Fibroblast of lung (primary cell): ENCODE measurements around the gene SERTAD3. TPM values are rescaled to one million over a fixed set of nuclear protein-coding genes. Genes with fewer than 3 reads are reported as not detected.
A peak's percentile ranks its signal among the peaks of the same experiment; 100 is the strongest.

ENCODE experiments used
- DNase-seq, 2 donors: peaks; one replicate each; pipeline versions ENCODE4 v3.0.0 to v3.0.0-alpha.2; 2010; ENCODE audit warnings: low read depth in 2 of 2
- H2AFZ ChIP-seq: 2 replicates; pipeline ENCODE4 v1.5.1; 2012; ENCODE audit warnings: low read length, control low read depth, inconsistent platforms
- H3K27ac ChIP-seq: 2 replicates; pipeline ENCODE4 v1.5.1; 2011; ENCODE audit warnings: low read length, control low read depth; ENCODE audit not compliant: insufficient read depth
- H3K27me3 ChIP-seq: 2 replicates; pipeline ENCODE4 v1.5.1; 2011; ENCODE audit warnings: mild to moderate bottlenecking, low read length; ENCODE audit not compliant: control insufficient read depth, insufficient read depth
- H3K36me3 ChIP-seq: 2 replicates; pipeline ENCODE4 v1.5.1; 2011; ENCODE audit warnings: low read length; ENCODE audit not compliant: control insufficient read depth, insufficient read depth
- H3K4me1 ChIP-seq: 2 replicates; pipeline ENCODE4 v1.5.1; 2011; ENCODE audit warnings: low read length; ENCODE audit not compliant: control insufficient read depth, insufficient read depth; ENCODE audit errors: extremely low read depth
- H3K4me2 ChIP-seq: 2 replicates; pipeline ENCODE4 v1.5.1; 2011; ENCODE audit warnings: low read length, control low read depth; ENCODE audit not compliant: insufficient read depth; ENCODE audit errors: extremely low read depth
- H3K4me3 ChIP-seq, 4 experiments: fragments of 200-600 bp in 1 of 4; sonication (generic) in 1 of 4; replicated peaks in 1 of 4; 2 replicates each; pipeline ENCODE4 v1.5.1; 2011 to 2016; ENCODE audit warnings: low read length in 4 of 4, low read depth in 3 of 4, mild to moderate bottlenecking in 3 of 4, control low read depth in 2 of 4, inconsistent platforms in 1 of 4, mixed read lengths in 1 of 4; ENCODE audit not compliant: insufficient read depth in 1 of 4; ENCODE audit errors: control extremely low read depth in 1 of 4
- H3K79me2 ChIP-seq: 2 replicates; pipeline ENCODE4 v1.5.1; 2012; ENCODE audit warnings: mild to moderate bottlenecking, low read length, inconsistent platforms; ENCODE audit not compliant: control insufficient read depth, insufficient read depth
- H3K9ac ChIP-seq: 2 replicates; pipeline ENCODE4 v1.5.1; 2011; ENCODE audit warnings: mild to moderate bottlenecking, low read length, control low read depth; ENCODE audit not compliant: insufficient read depth
- H3K9me3 ChIP-seq: 2 replicates; pipeline ENCODE4 v1.5.1; 2012; ENCODE audit warnings: low read depth, low read length; ENCODE audit not compliant: control insufficient read depth, insufficient read depth
- H4K20me1 ChIP-seq: 2 replicates; pipeline ENCODE4 v1.5.1; 2011; ENCODE audit warnings: low read length; ENCODE audit not compliant: control insufficient read depth, insufficient read depth; ENCODE audit errors: extremely low read depth
- EZH2 ChIP-seq: IDR thresholded peaks from 2 replicates; pipeline ENCODE4 v1.5.1; 2012; ENCODE audit warnings: low read length, control low read depth, mild to moderate bottlenecking; ENCODE audit errors: missing control alignments
- polyA minus RNA-seq: library from RNA; depleted of rRNA, polyadenylated mRNA; stranded (reverse); fragments of >200 nt; gene quantifications from 2 replicates; pipeline ENCODE4 v1.2.3, GENCODE V29; 2011; ENCODE audit warnings: low replicate concordance
- polyA plus RNA-seq, 2 donors: library from polyadenylated mRNA; depleted of rRNA in 1 of 2; stranded (reverse) in 1 of 2; unstranded in 1 of 2; fragments of >200 nt; gene quantifications; 2 replicates each; pipeline ENCODE4 v1.2.1, GENCODE V29; 2011 to 2012; ENCODE audit warnings: missing spikeins in 1 of 2
- total RNA-seq: library from RNA; depleted of rRNA; stranded (reverse); fragments of >200 nt; gene quantifications from 2 replicates; pipeline ENCODE4 v1.2.1, GENCODE V29; 2014
- TF ChIP-seq, protein P1 (sequence below), 2 donors: IDR thresholded peaks in 1 of 2; conservative IDR thresholded peaks in 1 of 2; 1 replicate in 1 of 2; 2 replicates in 1 of 2; pipeline ENCODE4 v1.5.1; 2011 to 2012; ENCODE audit warnings: low read length in 2 of 2, control low read depth in 1 of 2, inconsistent platforms in 1 of 2, low read depth in 1 of 2, mild to moderate bottlenecking in 1 of 2

SERTAD3 gene, protein sequence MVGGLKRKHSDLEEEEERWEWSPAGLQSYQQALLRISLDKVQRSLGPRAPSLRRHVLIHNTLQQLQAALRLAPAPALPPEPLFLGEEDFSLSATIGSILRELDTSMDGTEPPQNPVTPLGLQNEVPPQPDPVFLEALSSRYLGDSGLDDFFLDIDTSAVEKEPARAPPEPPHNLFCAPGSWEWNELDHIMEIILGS
- total RNA-seq (22.3 and 23.6 TPM in 2 replicates), polyA plus RNA-seq (15.1 and 24.8 TPM in 2 replicates), polyA minus RNA-seq (15.4 and 44.3 TPM in 2 replicates)
- 16.5 and 21.9 TPM in 2 replicates for polyA plus RNA-seq (2012)

DNA sequence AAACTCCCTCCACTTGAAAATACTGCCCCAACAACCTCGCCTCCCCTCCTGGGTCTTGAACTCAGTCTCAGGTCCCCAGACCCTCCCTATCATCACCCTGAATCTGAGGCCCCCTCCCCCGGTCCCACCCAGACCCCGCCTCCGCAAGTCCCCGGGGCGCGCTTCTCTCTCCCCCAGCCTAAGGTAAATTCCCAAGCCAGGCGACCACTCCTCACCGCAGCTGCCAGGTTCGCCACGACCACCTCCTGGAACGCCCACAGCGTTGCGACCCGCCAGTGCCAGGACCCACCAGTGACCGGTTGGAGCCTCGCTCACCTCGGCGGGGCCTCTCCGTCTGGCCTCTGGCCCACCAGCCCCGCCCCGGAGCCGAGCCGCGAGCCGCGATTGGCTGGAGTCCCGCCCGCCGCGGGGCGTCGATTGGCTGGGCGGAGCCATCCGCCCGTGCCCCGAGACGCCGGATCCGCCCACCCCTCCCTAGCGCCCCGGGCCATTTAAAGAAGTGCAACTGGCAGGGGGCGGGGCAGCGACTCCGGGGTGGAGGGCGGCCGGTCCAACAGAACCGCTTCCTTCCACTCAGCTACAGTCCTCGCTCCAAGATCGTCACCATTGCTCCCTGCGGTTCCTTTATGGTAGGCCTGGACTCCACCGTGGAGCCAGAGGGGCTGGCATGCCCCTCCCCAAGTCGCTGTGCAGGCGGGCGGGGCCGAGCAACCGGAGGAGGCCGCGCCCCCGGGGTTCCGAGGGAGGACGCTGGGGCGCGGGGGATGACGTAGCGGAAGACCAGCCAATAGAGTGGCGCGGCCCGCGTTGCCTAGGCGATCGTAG, at the start of gene SERTAD3:
Gene SERTAD3, minus strand, starts transcription at position 336 of the 825 bp plus-strand sequence. CDS start 2,255 bp downstream, outside the sequence.
- Histone ChIP-seq H2AFZ (peak within 1 kb of the TSS; percentile 98), H3K36me3 (peaks cover 16% of the 10 kb centered on the region), H4K20me1 (no peaks in the 10 kb centered on the region), H3K79me2 (peaks cover 34% of the 10 kb centered on the region), H3K4me1 (peaks cover 7% of the 10 kb centered on the region), H3K4me2 (peak within 1 kb of the TSS; percentile 98), H3K4me3 (peak within 1 kb of the TSS; percentile 56 to 94 (median 90)), H3K27me3 (no peaks in the 10 kb centered on the region), H3K9me3 (no peaks in the 10 kb centered on the region), H3K27ac (peak within 1 kb of the TSS; percentile 89), H3K9ac (peak within 1 kb of the TSS; percentile 80)
- TF ChIP-seq EZH2: no peak
- TF ChIP-seq, protein P1, sequence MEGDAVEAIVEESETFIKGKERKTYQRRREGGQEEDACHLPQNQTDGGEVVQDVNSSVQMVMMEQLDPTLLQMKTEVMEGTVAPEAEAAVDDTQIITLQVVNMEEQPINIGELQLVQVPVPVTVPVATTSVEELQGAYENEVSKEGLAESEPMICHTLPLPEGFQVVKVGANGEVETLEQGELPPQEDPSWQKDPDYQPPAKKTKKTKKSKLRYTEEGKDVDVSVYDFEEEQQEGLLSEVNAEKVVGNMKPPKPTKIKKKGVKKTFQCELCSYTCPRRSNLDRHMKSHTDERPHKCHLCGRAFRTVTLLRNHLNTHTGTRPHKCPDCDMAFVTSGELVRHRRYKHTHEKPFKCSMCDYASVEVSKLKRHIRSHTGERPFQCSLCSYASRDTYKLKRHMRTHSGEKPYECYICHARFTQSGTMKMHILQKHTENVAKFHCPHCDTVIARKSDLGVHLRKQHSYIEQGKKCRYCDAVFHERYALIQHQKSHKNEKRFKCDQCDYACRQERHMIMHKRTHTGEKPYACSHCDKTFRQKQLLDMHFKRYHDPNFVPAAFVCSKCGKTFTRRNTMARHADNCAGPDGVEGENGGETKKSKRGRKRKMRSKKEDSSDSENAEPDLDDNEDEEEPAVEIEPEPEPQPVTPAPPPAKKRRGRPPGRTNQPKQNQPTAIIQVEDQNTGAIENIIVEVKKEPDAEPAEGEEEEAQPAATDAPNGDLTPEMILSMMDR (conservative IDR thresholded peaks at IDR 0.05 in 1 of 2, IDR thresholded peaks at IDR 0.05 in 1 of 2; ENCODE audit: low read depth in 1 of 2, low read length in 2 of 2): no peak
- peak; percentile 91 to 94 for DNase-seq

DNA sequence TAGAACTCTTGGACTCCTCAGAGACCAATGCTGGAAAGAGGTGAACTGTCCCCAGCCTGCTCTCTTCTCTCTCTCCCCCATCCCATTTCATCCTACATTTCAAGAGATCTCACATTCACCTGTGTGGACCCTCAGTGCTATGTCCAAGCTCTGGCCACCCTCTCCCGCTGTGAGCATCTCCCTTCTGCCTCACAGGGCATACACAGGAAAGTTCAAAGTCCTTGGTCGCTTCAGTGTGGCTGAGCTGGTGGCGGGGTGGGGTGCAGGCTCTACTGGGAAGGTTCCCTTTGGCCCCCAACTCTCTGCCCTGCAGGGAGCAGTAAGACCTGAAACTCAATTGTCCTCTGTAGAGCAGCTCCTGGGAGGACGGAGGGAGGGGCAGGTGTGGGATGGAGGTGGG, 49.6 kb upstream of the SERTAD3 start:
- H3K79me2 ChIP-seq: no peaks in the 10 kb centered on the region
- H3K27me3 ChIP-seq: peaks cover 2% of the 10 kb centered on the region
- TF ChIP-seq, protein P1 (conservative IDR thresholded peaks at IDR 0.05 in 1 of 2, IDR thresholded peaks at IDR 0.05 in 1 of 2; ENCODE audit: low read depth in 1 of 2, low read length in 2 of 2): no peak
- H3K4me2 ChIP-seq: no peak overlapping the region
- no peak overlapping the region for H3K27ac ChIP-seq
- H3K4me3 ChIP-seq: no peak overlapping the region
- no peak overlapping the region for H2AFZ ChIP-seq
- no peaks in the 10 kb centered on the region for H3K9me3 ChIP-seq
- H3K36me3 ChIP-seq: no peaks in the 10 kb centered on the region
- H4K20me1 ChIP-seq: no peaks in the 10 kb centered on the region
- H3K9ac ChIP-seq: no peak overlapping the region
- no peak for DNase-seq
- H3K4me1 ChIP-seq: no peaks in the 10 kb centered on the region

DNA sequence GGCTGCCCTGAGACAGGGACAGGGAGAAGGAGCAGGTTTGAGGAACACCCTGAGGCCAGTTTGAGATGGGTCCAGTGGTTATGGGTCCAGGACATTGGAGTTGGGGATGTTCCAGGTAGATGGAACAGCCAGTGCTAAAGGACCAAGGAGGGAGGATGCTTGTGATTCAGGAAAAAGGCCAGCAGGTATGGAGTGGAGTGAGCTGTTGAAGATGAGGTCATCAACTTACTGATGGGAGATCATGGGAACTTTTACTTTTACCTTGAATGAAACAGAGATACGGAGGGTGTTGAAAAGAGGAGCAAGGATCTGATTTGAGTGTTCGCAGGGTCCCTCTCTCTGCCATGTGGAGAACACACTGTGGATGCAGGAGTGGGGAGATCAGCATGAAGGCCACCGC, 48.1 kb upstream of the SERTAD3 start:
- Histone ChIP-seq H3K27me3 (peaks cover 2% of the 10 kb centered on the region), H3K36me3 (no peaks in the 10 kb centered on the region), H3K4me3 (no peak overlapping the region), H3K4me2 (no peak overlapping the region), H4K20me1 (no peaks in the 10 kb centered on the region), H2AFZ (no peak overlapping the region), H3K9me3 (no peaks in the 10 kb centered on the region), H3K4me1 (no peaks in the 10 kb centered on the region), H3K27ac (no peak overlapping the region), H3K9ac (no peak overlapping the region), H3K79me2 (no peaks in the 10 kb centered on the region)
- TF ChIP-seq, protein P1 (conservative IDR thresholded peaks at IDR 0.05 in 1 of 2, IDR thresholded peaks at IDR 0.05 in 1 of 2; ENCODE audit: low read depth in 1 of 2, low read length in 2 of 2): no peak
- TF ChIP-seq EZH2: no peak
- DNase-seq: no peak
